Measurements from ENCODE around the gene CRTAP.
"Not testable (repeated sequence)": the region's sequence is repeated elsewhere in the genome, so short reads cannot be mapped to it uniquely, and the experiment has no call there.

The CRTAP gene

DNA sequence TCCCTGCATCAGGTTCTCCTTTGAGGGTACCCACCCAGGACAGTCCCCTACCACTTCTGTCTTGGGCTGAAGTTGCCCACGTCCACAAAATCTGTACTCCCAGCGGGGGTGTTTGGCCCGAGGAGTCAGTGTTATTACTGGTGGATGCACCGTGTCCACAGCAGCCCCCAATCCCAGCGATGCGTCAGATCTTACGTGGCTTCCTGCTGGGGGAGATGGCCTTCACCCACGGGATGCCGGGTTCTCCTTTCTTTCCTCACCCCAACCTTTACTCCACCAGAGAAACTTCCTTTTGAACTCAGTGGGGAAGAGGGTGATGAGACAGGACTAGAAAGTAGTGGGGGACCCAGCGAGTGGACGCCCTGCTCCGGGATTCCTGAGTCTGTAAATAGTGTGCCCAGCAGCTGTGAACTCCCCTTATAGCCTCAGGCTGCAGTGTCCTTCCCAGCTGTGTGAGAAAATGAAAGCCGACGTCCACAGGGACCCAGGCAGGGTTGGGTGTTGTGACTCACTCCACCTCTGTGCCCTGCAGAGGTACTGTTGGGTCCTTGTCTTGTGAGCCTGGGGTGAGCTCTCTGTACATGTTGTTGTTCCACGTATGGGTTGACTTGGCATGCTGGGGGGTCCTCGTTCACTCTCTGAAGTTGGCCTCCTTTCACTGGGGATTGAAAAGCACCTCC, 31.5 kb downstream of the CRTAP start:
- DNase-seq, result no peak

DNA sequence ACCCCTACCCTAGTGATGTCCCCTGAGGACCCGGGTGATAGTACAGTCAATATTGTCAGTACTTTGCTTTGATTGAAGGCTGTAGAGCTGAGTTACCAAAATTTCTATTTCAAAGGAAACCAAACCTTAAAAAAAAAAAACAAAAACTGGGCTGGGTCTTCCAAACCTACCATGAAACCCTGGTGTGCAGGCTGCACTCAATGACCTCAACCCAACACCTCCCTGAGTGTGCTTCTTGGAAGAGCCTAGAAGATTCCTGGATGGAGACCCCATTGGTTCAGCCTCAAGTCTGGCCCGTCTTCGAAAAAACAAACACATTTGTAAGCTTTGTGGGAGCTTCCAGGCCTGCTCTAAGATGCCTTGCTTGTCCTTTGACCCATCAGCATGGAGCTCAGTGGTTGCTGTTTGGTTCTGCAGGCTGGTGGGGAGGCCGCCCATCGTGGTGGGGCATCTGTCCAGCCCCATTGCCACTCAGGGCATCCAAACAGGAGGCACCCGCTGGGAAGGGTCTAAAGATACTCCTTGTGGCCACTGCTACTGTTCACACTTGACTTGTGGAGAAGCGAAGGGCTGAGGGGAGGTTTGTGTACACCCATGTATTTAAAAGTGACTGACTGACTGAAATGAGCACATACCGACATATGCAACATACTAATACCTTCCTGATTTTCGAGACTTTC, 32.2 kb downstream of the CRTAP start:
- no peak for DNase-seq

DNA sequence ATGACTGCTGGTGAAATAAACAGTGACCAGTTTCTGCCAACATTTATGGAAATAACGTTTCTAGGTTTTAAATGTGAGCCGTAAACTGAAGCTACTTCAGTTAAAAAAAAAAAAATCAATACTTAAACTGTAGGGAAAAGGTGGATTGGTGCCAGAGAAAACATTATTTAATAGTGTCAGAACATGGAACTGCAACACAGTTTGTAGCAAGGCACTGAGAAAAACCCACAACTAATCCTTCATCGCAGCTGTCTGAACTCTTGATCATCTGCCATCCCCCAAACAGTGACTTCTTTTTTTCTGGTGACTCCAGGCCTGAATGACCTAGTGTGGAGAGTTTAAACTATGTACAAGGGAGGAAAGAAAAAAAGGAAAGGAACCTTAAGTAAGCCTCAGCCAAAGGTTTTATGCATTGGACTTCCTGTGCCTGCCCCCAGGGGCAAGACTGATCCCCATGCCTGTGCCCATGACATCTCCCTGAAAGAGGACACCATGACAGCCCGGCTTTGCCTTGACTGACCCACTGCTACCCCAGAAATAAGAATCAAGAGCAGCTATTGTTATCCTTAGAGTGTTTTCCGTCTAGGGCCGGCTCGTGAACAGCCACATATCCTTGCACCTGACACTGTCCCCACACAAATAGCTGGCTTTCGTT, 33.1 kb downstream of the CRTAP start:
- DNase-seq, result no peak

DNA sequence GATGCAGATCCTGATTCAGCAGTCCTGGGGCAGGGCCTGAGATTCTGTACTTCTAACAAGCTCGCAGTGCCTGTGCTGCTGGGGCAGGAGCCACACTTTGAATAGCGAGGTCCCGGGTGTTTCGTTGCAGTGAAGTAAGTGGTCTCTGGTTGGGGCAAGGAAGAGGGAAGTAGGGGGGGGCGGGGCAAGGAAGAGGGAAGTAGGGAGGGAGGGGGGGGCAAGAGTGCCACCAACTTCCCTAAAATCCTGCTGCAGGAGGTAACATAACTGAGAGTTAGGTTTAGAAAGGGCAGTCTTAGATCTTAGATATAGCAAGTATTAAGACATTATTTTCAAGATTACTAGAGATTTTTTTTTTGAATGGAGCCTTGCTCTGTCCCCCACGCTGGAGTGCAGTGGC, 35.5 kb downstream of the CRTAP start:
- no peak for DNase-seq

DNA sequence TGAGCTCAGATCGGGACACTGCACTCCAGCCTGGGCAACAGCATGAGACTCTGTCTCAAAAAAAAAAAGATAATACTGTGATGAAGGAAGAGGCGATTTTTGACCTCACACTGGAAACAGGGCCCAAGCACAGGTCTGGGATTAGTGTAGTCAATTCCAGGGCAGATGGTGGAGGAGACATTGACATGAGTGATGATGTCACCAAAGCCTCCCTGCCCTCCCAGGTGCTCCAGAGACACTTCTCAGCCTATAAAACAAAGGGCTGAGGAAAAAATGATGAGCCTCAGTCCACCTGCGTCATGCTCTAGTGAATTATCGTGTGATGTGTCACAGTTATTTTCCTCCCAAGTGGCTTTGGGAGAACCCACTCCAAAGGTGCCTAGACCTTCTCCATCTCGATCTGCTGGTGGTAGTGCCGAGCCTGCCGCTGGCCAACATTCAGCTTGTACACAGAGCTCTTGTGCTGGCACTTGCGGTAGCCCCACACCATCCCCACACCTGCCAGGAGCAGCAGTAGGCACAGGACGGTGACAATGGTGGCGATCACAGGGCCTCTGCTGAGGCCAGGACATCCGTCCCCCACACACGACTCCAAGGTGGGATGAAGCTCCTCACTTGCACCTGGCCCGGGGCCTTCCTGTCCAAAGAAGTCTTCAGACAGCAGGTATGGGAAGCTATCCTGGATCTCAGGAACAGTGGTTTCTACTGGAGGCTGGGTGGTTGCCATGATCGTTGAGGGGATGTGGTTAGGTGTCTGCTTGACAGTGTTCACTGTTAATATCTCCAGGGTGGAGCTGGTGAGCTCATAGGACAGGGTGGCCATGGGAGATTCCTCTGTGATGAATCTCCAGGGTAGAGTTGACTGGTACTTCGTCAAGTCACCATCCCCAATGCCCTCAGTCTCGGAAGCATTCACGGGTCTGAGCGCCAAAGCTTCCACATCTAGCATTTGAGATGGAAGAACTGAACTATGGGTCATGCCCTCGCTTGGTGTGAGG, 38.8 kb downstream of the CRTAP start:
- no peak for DNase-seq

DNA sequence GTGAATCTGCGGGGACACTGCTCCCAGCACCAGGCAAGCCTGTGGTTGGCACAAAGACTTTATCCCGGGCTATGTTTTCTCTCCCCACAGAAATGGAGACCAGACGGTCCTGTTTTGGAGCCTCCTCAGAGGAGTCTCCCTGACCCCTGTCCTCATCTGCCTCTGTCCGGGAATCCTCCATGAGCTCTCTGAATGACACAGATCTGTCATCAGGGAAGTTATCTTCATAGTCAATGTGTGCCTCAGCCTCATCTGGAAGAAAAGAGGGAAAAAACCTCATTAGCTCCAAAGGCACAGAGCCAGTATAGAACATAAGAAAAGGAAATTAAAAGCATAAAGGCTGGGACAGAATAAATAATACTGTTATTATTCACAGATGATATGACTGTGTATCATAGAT, 40.0 kb downstream of the CRTAP start:
- no peak for DNase-seq

DNA sequence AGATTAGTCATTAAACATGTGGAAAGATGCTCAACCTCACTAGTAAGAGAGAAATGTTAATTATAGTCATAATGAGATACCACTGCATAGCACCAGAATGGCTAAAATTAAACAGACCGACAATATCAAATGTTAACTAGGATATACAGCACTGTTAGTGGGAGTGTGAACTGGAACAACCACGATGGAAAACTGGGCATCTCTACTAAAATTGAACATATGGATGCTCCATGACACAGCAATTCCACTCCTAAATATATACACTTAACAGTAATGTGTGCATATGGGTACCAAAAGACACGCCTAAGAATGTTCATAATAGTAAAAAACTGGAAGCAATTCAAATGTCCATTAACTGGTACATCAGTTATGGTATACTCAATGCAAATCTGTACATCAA, 41.5 kb downstream of the CRTAP start:
- DNase-seq, result no peak

DNA sequence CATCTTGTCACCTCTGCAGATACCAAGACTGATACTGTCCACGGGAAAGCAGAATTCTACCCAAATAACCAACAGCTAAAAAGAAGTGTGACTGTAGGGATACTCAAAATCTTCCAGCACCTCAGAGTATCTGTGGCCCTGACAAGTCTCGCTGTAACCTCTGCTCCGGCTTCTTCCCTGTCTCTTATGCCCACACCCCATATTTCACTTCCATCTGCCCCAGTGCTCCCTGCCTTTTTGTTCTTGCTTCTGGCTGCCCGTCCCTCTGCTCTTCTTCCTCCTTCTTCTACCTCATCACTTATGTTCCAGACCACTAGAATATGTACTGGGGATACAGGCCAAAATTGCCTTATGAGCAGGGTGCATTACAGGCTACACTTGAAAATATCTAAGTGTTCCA, 45.4 kb downstream of the CRTAP start:
- no peak for DNase-seq

DNA sequence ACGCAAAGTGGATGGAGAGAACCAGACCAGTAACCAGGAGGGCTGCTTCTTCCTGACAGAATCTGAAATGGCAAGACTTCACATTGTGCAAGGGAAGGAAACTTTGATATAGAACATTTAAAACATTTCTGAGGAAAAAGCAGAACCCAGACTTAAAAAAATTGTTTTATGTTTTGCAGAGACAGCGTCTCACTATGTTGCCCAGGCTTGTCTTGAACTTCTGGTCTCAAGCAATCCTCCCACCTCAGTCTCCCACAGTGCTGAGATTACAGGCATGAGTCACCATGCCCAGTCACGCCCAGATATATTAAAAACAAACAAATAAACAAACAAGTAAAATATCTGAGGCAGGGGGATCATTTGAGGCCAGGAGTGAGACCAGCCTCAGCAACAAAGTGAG, 46.2 kb downstream of the CRTAP start:
- no peak for DNase-seq

DNA sequence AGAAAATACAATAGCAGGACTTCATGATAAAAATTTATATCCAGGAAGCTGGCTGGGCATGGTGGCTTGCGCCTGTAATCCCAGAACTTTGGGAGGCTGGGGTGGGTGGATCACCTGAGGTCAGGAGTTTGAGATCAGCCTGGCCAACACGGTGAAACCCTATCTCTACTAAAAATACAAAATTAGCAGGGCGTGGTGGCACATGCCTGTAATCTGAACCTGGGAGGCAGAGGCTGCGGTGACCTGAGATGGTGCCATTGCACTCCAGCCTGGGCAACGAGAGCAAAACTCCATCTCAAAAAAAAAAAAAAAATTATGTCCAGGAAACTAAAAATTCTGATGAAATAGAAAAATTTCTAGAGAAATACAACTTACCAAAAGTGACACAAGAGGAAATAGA, 48.8 kb downstream of the CRTAP start:
- DNase-seq, result not testable (repeated sequence)

DNA sequence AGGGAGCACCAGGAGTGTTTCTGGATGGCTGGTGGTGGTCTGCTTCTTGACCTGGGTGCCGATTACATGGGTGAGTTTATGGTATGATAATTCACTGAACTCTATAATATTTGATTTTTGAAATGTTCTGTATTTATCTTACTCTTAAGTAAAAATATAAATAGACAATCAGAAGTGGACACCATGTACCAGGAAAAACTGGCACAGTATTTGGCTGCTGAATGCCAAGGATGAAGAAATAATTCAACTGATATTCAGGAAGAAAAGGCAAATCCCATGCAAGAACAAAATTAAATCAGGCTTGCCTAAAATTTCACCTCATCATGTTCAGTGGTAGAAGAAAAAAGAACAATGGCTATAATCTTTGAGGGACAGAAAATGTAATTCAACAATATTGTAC, 51.6 kb downstream of the CRTAP start:
- no peak for DNase-seq

DNA sequence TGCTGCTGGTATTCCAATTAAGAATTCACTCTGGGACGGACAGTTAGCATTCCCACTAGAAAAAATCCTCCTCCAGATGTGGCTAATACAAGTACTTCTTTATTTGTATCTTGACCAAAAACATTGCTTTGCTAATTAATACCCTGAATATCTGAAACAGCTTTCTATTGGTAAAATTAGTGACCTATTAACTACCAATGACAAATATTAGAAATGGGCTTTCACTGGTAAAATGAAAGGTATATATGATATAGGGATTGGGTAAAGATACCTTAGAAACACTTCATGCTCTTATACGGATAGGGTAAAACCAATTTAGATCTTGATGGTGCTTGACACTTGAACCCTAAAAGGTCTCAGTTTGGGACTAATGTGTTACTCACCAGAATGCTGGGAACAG, 52.3 kb downstream of the CRTAP start:
- no peak for DNase-seq

DNA sequence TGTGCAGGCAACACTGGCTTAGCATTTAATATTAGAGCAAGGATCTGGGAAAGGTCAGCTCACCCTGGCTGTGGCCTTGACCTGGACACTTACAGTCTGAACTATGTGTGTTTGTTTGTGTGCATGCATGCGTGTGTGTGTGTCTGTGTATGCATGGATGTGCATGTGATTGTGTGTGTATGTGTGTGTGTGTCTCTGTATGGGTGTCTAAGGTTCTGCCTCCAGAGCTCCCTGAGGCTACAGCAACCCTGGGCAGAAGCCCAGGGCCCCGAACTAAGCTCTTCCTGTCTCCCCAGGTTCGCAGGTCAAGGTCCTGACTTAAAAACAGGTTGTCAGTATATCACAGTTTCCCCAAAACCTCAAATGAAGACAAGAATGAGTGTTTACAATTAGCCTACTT, 53.5 kb downstream of the CRTAP start:
- DNase-seq, result no peak

DNA sequence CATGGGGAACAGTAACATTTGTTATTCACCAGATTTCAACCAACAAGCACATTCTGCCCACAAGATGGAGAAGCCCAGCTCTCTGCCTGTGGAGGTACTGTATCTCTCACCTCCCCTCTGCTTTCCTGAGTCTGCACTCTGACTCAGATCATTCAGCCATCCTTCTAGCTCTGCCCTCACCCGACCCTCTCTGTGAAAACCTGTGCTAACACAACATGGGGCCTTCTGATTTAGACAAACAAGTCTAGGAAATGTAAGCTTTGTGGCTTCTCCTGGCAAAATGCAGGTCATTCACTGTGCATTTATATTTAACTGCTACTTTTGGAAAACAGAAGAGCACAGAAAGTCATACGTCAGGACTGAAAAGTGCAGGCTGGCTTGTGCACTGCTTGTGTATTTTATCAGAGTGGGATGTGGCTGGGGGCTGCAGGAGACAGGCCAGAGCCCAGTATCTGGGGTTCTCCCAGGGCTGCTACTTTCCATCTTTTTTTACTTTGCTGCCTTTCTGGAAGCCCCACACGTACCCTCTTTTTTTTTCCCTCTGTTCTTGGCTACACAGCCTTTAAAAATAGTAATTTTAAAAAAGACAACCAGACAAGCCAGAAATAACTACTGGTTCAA, 54.0 kb downstream of the CRTAP start:
- no peak for DNase-seq

DNA sequence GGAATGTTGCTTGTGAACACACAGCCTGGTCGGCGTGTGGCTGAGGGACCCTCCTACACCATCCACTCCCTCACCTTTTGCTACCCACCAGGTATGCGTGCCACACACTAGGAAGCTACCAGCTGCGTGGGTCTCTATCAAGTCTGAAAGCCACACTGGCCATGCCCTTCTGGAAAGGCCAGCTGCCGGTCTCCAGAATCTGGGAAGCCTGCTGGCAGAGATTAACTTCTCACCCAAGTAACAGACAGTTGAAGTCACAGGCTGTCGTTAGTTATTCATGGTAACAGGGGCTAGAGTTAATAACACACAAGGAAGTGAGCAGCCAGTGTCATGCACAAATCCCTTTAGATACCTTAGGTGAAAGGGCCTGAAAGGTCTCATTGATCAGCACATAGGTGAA, 56.7 kb downstream of the CRTAP start:
- DNase-seq, result no peak

DNA sequence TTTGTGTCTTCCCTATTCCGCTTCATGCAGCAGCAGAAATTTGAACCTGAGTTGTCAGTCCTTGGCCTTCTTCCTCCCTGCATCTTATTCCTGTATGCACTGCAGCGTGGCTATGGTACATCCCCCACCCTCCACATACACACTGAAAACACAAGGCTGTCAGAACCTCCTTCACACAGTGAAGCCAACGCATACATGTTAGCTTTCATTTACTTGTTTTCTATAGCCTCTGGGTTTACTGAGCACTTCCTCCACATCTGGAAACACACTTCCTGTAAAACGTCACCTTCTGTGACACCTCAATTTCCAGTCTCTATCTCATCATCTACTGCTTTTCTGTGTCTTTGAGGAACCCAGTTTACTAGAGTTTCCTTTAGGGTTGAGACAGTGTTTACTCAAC, 57.8 kb downstream of the CRTAP start:
- DNase-seq, result no peak

DNA sequence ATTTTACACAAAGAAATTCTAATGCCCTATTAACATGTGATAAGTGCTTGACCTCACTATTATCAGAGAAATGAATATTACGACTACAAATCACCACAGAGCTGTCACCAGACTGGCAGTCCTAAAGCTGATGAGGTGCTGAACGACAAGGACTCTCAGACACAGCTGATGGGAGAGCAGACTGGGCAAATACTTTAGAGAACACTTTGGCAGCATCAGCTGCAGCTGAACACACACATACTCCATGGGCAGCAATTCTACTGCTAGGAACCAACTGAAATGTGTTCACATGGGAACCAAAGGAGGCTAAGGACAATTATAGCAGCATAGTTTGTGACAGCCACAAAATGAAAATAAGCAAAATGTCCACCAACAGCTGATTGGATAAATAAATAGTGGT, 59.3 kb downstream of the CRTAP start:
- no peak for DNase-seq

DNA sequence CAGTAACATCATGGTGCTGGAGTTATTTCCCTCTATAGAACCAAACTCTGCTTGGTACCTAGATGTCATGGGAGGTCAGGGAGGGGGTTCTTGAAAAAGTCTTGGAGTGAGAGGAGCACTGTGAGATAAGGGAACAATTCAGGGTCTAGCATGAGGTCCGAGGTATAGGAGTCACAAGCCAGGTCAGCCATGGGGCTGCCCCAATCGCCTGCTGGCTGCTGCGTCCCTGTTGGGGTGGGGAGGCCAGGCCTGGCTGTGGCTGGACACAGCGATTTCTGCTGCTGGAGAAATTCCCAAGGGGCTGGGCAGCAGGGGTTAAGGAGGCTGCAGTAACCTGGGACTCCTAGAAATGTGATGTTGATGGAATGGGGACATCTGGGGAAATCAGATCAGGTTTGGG, 59.9 kb downstream of the CRTAP start:
- no peak for DNase-seq

DNA sequence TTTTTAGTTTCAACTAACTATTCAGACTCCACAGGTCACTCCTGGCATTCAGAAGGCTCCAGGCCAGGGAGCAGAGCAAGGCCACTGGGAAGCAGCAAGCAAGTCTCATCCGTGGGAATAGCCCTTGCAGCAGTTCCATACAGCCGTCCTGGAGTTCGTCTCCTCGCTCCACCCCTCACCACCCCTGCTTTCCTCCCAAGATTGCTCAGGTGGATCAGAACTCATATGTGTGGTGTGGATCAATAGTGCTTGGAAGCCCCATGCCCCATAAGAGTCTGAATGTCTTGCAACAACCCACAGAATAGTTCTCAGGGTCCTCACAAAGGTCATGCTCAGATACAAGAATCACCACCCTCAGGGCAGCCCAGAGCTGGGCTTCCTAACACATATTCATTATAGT, 60.3 kb downstream of the CRTAP start:
- no peak for DNase-seq

DNA sequence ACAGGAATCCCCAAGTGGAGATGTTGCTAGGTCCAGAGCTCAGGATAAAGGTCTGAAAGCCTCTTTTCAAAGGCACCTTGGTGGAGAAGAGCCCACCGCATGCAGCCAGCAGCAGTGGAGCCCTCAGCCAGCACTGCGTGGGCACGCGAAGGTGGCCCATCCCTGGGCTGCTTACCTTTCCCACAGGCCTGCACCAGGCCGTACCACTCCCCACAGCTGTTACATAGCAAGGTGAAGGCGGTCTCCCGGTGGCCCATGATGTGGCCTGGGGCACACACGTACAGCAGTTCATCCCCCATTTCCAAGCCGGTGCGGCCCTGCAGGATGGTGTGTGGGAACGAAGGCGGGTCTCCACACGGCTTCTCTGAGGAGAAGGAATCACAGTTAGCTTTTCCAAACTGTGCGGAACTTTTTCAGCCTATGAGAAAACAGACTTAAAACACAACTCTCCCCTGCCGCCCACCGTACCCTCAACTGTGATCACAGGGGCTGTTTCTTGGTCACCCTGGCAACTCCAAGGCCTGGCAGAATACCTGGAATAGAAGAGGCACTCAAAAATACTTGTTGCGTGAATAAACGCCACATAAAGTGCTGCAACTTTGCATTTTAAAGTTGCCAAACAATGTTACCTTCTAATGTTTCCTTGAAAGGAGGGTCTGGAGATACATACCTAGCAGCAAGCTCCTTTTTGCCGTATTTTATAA, 61.0 kb downstream of the CRTAP start:
- DNase-seq, result no peak

DNA sequence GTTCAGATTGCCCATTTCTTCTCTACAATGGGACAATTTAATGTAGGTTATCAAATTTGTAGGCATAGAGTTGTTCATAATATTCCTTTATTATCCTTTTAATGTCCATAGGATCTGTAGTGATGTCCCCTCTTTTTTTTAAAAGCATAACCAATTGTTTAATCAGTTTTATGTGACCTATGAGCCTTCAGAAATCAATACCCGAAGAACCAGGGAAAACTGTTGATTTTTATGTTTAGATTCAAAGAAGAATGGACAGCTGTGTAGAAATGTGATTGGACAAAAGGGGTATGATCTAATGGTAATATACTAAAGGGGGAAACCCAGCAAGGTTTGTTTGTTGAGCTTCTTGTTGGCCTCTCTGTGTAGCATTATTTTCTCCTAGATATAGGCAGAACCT, 65.3 kb downstream of the CRTAP start:
- no peak for DNase-seq

DNA sequence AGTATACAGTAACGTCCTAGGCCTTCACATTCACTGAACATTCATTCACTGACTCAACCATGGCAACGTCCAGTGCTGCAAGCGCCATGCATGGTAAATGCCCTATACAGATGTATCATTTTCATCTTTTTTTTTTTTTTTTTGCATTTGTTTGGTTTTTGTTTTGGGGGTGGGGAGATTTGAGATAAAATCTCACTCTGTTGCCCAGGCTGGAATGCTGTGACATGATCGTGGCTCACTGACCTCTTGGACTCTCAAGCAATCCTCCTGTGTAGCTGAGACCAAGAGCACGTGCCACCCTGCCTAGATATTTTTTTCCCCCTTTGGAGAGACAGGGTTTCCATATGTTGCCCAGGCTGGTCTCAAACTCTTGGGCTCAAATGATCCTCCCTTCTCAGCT, 67.4 kb downstream of the CRTAP start:
- DNase-seq, result no peak
